Progenitor cell of endocrine pancreas (in vitro differentiated cells): Measurements from ENCODE around the gene ZNF592. TPM values are rescaled to one million over a fixed set of nuclear protein-coding genes. Genes with fewer than 3 reads are reported as not detected.

Source experiments
- DNase-seq: peaks from one replicate; pipeline ENCODE4 v3.0.0; 2021; ENCODE audit warnings: low spot score; ENCODE audit not compliant: unreplicated experiment
- H3K27ac Mint-ChIP-seq: 2 replicates; pipeline ENCODE4 v1.8.0; 2021; ENCODE audit warnings: mild to moderate bottlenecking, moderate library complexity, mixed read lengths
- H3K27me3 Mint-ChIP-seq: 2 replicates; pipeline ENCODE4 v1.8.0; 2021; ENCODE audit warnings: mixed read lengths
- H3K36me3 Mint-ChIP-seq: 2 replicates; pipeline ENCODE4 v1.8.0; 2022; ENCODE audit warnings: mixed read lengths; ENCODE audit not compliant: insufficient read depth
- H3K4me1 Mint-ChIP-seq: 2 replicates; pipeline ENCODE4 v1.8.0; 2021; ENCODE audit warnings: low read depth, mixed read lengths
- H3K4me3 Mint-ChIP-seq: 2 replicates; pipeline ENCODE4 v1.8.0; 2021; ENCODE audit warnings: low read depth, mild to moderate bottlenecking, moderate library complexity, mixed read lengths
- H3K9me3 Mint-ChIP-seq: 2 replicates; pipeline ENCODE4 v1.8.0; 2021; ENCODE audit warnings: low read depth, mixed read lengths
- total RNA-seq: library from RNA; stranded (reverse); gene quantifications from 2 replicates; pipeline ENCODE4 v1.2.1, GENCODE V29; 2021
- TF ChIP-seq, protein P1 (sequence below): fragments of 200-600 bp; sonication (generic); IDR thresholded peaks from one replicate; pipeline ENCODE4 v1.5.0; 2021; ENCODE audit warnings: antibody characterized with exemption, mild to moderate bottlenecking; ENCODE audit not compliant: unreplicated experiment

ZNF592 gene
- total RNA-seq, 1 donor from 2014 or later, result 40.5 TPM

DNA sequence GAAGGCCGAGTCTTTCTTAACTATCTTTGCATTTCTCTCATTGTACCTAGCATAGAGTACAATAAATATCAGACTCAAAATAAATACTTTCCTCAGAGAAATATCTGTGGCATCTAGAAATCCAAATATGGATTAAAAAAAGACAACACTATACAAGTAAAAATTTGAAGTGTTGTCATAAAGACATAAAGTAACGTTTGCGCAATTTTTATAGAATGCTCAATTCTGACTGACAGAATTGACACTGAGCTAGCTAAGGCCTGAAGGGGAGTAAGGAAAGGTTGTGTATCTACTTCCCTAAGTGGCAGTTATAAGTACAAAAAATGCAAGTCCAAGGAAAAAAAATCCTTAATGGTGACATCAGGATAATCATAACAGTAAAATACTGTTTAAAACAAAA is 33.6 kb upstream of the ZNF592 start:
- Mint-ChIP-seq H3K4me1 (peaks cover 21% of the 10 kb centered on the region), H3K9me3 (no peaks in the 10 kb centered on the region), H3K36me3 (peaks cover 3% of the 10 kb centered on the region), H3K27ac (peak overlapping the region; percentile 98), H3K4me3 (peak overlapping the region; percentile 91), H3K27me3 (no peaks in the 10 kb centered on the region)
- TF ChIP-seq, protein P1, sequence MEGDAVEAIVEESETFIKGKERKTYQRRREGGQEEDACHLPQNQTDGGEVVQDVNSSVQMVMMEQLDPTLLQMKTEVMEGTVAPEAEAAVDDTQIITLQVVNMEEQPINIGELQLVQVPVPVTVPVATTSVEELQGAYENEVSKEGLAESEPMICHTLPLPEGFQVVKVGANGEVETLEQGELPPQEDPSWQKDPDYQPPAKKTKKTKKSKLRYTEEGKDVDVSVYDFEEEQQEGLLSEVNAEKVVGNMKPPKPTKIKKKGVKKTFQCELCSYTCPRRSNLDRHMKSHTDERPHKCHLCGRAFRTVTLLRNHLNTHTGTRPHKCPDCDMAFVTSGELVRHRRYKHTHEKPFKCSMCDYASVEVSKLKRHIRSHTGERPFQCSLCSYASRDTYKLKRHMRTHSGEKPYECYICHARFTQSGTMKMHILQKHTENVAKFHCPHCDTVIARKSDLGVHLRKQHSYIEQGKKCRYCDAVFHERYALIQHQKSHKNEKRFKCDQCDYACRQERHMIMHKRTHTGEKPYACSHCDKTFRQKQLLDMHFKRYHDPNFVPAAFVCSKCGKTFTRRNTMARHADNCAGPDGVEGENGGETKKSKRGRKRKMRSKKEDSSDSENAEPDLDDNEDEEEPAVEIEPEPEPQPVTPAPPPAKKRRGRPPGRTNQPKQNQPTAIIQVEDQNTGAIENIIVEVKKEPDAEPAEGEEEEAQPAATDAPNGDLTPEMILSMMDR, result no peak
- DNase-seq, result no peak

DNA sequence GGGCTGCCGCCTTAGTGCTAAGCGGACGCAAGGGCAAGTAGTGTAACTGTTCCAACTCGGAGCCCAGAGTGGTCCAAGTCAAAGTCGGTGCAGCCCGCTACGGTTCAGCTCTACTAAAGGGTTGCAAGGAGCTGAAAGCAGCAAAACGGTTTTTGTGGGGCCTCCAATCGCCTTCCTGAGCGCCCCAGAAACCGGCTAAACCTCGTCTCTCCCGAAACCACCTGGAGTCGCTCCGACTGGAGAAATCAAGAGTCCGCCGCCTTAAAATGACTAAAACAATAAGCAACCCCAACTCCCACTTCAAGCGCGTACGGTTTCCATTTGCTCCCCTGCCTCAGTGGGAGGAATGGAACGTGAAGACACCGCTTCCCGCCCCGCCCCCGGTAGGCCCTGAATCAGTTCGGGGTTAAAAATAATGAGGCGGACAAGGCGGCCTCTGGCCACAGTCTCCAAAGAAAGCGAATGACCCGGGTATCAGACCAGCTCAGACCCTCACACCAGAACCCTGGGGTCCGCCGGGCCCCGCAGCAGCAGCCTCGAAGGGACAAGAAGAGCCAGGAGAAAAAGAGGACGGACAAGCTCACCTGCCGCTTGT is 32.9 kb upstream of the ZNF592 start:
- peaks cover 21% of the 10 kb centered on the region for H3K4me1 Mint-ChIP-seq

DNA sequence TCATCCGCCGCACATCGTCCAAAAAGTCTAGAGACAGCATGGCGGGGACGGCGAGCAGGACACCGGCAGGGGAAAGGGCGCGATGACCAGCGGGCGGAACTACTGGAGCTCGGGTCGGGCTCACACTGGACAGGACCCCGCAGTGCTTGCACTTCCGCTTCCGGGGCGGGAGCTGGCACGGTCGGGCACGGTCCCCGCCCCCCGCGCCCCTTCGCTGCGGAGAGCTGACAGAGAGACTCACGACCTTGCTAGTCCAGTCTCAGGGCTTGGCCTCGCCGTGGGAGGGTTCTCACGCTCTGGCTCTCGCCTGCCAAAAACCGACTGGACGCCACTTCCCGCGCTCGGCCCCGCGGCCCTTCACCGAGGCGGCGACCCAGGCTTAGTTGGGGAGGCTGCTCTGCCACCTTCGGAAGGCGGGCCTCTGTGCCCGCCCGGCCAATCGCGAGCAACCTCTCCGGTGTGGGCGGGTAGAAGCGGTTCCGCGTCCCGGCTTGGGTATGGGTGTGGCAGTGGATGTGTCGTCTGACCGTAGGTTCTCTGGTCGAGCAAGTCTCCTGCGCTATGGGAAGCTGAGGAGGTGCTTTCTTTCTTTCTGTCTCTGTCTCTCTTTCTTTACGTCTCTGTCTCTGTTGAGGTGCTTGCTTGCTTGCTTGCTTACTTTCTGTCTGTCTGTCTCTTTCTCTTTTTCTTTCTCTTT is 32.2 kb upstream of the ZNF592 start, which contains the start of gene SEC11A:
SEC11A (minus strand) TSS at position 104 of the 697 bp plus-strand sequence; CDS start at position 40, 64 bp downstream.
- Mint-ChIP-seq H3K4me3 (peak within 1 kb of the TSS; percentile 91), H3K36me3 (peaks cover 3% of the 10 kb centered on the region), H3K27me3 (no peaks in the 10 kb centered on the region), H3K9me3 (no peaks in the 10 kb centered on the region), H3K27ac (peak within 1 kb of the TSS; percentile 98), H3K4me1 (peaks cover 21% of the 10 kb centered on the region)
- TF ChIP-seq, protein P1, result no peak
- DNase-seq, result peak; percentile 89

More for the DNA sequence above, 32.9 kb upstream of the ZNF592 start:
- Mint-ChIP-seq H3K4me3 (peak overlapping the region; percentile 91), H3K9me3 (no peaks in the 10 kb centered on the region), H3K27ac (peak overlapping the region; percentile 98), H3K27me3 (no peaks in the 10 kb centered on the region), H3K36me3 (peaks cover 3% of the 10 kb centered on the region)
- DNase-seq, result no peak
- TF ChIP-seq, protein P1, result no peak

DNA sequence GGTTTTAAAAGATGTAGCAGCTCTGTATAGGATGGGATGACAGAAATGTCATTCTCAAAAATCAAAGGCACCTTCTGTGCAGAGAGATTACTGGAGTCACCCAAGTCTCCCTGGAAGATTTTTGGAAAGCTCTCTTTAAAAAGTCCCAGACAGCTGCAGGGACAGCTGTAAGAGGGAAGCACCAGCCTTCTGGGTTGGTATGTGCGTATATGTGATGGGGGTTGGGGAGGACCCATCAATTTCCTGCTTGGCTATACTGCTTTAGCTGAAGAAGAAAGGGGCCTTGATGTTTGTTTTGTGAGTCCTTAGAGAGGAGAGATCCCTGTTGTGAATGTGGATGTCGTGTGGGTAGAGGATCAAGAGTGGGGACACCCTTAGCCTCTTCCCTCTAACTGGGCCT is 27.0 kb upstream of the ZNF592 start:
- H3K4me3 Mint-ChIP-seq, result no peak overlapping the region
- peaks cover 8% of the 10 kb centered on the region for H3K4me1 Mint-ChIP-seq
- H3K36me3 Mint-ChIP-seq, result no peaks in the 10 kb centered on the region

DNA sequence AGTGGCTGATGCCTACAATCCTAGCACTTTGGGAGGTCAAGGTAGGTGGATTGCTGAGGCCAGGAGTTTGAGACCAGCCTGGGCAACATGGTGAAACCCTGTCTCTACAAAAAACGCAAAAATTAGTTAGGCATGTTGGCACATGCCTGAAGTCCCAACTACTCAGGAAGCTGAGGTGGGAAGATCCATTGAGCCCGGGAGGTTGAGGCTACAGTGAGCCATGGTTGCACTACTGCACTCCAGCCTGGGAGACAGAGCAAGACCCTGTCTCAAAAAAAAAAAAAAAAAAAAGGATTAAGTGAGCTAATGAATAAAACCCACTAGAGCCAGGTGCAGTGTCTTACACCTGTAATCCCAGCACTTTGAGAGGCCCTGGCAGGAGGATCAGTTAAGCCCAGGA is 25.8 kb upstream of the ZNF592 start:
- Mint-ChIP-seq H3K4me3 (no peak overlapping the region), H3K27me3 (no peaks in the 10 kb centered on the region), H3K27ac (no peak overlapping the region)

More for the DNA sequence above, 27.0 kb upstream of the ZNF592 start:
- no peak for DNase-seq
- peak overlapping the region; percentile 29 for H3K27ac Mint-ChIP-seq
- TF ChIP-seq, protein P1, result no peak
- no peaks in the 10 kb centered on the region for H3K9me3 Mint-ChIP-seq
- H3K27me3 Mint-ChIP-seq, result no peaks in the 10 kb centered on the region

More for the DNA sequence above, 25.8 kb upstream of the ZNF592 start:
- Mint-ChIP-seq H3K4me1 (peaks cover 4% of the 10 kb centered on the region), H3K9me3 (no peaks in the 10 kb centered on the region), H3K36me3 (no peaks in the 10 kb centered on the region)
- TF ChIP-seq, protein P1, result no peak
- no peak for DNase-seq
